H1 (cell line): ENCODE data around the gene RASSF4.

Source experiments
- CREB1 ChIP-seq: IDR thresholded peaks from 2 replicates; pipeline ENCODE4 v1.6.1; 2012; ENCODE audit warnings: inconsistent platforms
- EP300 ChIP-seq, 2 experiments: IDR thresholded peaks; 1 replicate in 1 of 2; 2 replicates in 1 of 2; pipeline ENCODE4 v1.6.1; 2011 to 2012; ENCODE audit warnings: low read depth in 2 of 2, low read length in 2 of 2, mild to moderate bottlenecking in 2 of 2, borderline replicate concordance in 1 of 2, inconsistent platforms in 1 of 2, moderate library complexity in 1 of 2
- EZH2 ChIP-seq: fragments of 200-600 bp; sonication (generic); IDR thresholded peaks from 2 replicates; pipeline ENCODE4 v1.7.1; 2012; ENCODE audit warnings: low read depth, mild to moderate bottlenecking, moderate library complexity, low read length, inconsistent platforms; ENCODE audit not compliant: severe bottlenecking
- JUN ChIP-seq: IDR thresholded peaks from 2 replicates; pipeline ENCODE4 v1.6.1; 2011; ENCODE audit warnings: low read depth, mild to moderate bottlenecking, improper control_type of control experiment, low read length
- MAX ChIP-seq: IDR thresholded peaks from 2 replicates; pipeline ENCODE4 v1.6.1; 2012; ENCODE audit warnings: inconsistent platforms
- POLR2AphosphoS5 ChIP-seq: IDR thresholded peaks from 2 replicates; pipeline ENCODE4 v1.6.1; 2011; ENCODE audit warnings: low read depth, low read length

- TF ChIP-seq MAX, result no peak
- TF ChIP-seq JUN, result no peak
- TF ChIP-seq EP300 (IDR thresholded peaks at IDR 0.05; ENCODE audit: borderline replicate concordance in 1 of 2, low read depth in 2 of 2, low read length in 2 of 2), result no peak
- no peak for TF ChIP-seq EZH2
- no peak for TF ChIP-seq CREB1
- no peak for TF ChIP-seq POLR2AphosphoS5
These were observed 11.0 kb upstream of the RASSF4 start for GRCh38 chr10:44948642-44949041.
